Activated T-helper 2 cell treated with anti-CD3 and anti-CD28 coated beads, Interferon-gamma antibody, Interleukin-2, Interleukin-4, amounts not matched to agents 10 μg/mL and 5 μg/mL and 100 μg/mL, durations not matched to agents 14 hours and 24 hours and 36 hours (primary cell): ENCODE results near the gene KIF16B. TPM values are rescaled to one million over a fixed set of nuclear protein-coding genes. Genes with fewer than 3 reads are reported as not detected.
"Not testable (repeated sequence)": the region's sequence is repeated elsewhere in the genome, so short reads cannot be mapped to it uniquely, and the experiment has no call there.

Experiments used
- DNase-seq: peaks from one replicate; pipeline ENCODE4 v3.0.0; 2021; ENCODE audit warnings: low spot score
- H3K27ac Mint-ChIP-seq: one replicate; pipeline ENCODE4 v1.8.0; 2021; ENCODE audit warnings: mixed read lengths
- H3K27me3 Mint-ChIP-seq: one replicate; pipeline ENCODE4 v1.8.0; 2021; ENCODE audit warnings: low read depth, mixed read lengths
- H3K36me3 Mint-ChIP-seq: one replicate; pipeline ENCODE4 v1.8.0; 2021; ENCODE audit warnings: low read depth, mixed read lengths
- H3K4me1 Mint-ChIP-seq: one replicate; pipeline ENCODE4 v1.8.0; 2021; ENCODE audit warnings: low read depth, mixed read lengths
- H3K4me3 Mint-ChIP-seq: one replicate; pipeline ENCODE4 v1.8.0; 2021; ENCODE audit warnings: low read depth, mild to moderate bottlenecking, moderate library complexity, mixed read lengths
- H3K9me3 Mint-ChIP-seq: one replicate; pipeline ENCODE4 v1.8.0; 2021; ENCODE audit warnings: mixed read lengths
- intact Hi-C: fragments of 100-400 bp; cut with micrococcal nuclease; formaldehyde crosslinking; loops from one replicate; pipeline ENCODE4 v1.15.1; 2023
- total RNA-seq: library from RNA; stranded (reverse); gene quantifications from 2 replicates; pipeline ENCODE4 v1.2.3, GENCODE V29; 2022

The KIF16B gene
- total RNA-seq, 1 donor from 2014 or later, result 6.8 TPM

- H3K4me3 Mint-ChIP-seq, DNase-seq, H3K36me3 Mint-ChIP-seq, H3K4me1 Mint-ChIP-seq, H3K27ac Mint-ChIP-seq, H3K27me3 Mint-ChIP-seq, H3K9me3 Mint-ChIP-seq, intact Hi-C loops: not testable (repeated sequence)
These were observed 313.1 kb downstream of the KIF16B start for GRCh38 chr20:16260133-16260532.

- H3K9me3 Mint-ChIP-seq, result no peaks in the 10 kb centered on the region
- H3K4me1 Mint-ChIP-seq, result no peaks in the 10 kb centered on the region
- no peaks in the 10 kb centered on the region for H3K36me3 Mint-ChIP-seq
- H3K27ac Mint-ChIP-seq, result no peak overlapping the region
- no peak for DNase-seq
- H3K27me3 Mint-ChIP-seq, result no peaks in the 10 kb centered on the region
- no peak overlapping the region for H3K4me3 Mint-ChIP-seq
- intact Hi-C loops, result no loop called here
These were observed 314.5 kb downstream of the KIF16B start for GRCh38 chr20:16258766-16259165.

DNA sequence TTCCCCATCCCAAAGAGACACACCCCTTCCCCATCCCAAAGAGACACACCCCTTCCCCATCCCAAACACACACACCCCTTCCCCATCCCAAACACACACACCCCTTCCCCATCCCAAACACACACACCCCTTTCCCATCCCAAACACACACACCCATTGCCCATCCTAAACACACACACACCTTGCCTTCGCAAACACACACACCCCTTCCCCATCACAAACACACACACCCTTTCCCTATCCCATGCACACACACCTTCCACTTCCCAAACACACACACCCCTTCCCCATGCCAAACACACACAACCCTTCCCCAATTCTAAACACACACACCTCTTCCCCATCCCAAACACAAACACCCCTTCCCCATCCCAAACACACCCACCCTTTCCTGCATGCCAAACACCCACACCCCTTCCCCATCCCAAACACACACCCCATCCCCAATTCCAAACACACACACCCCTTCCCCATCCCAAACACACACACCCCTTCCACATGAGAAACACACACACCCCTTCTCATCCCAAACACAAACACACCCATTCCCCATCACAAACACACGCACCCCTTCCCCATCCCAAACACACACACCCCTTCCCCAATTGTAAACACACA, 315.3 kb downstream of the KIF16B start:
- Mint-ChIP-seq H3K36me3 (no peaks in the 10 kb centered on the region), H3K27ac (no peak overlapping the region), H3K4me3 (no peak overlapping the region), H3K27me3 (no peaks in the 10 kb centered on the region), H3K9me3 (no peaks in the 10 kb centered on the region), H3K4me1 (no peaks in the 10 kb centered on the region)
- DNase-seq, result no peak
- intact Hi-C loops, result no loop called here

DNA sequence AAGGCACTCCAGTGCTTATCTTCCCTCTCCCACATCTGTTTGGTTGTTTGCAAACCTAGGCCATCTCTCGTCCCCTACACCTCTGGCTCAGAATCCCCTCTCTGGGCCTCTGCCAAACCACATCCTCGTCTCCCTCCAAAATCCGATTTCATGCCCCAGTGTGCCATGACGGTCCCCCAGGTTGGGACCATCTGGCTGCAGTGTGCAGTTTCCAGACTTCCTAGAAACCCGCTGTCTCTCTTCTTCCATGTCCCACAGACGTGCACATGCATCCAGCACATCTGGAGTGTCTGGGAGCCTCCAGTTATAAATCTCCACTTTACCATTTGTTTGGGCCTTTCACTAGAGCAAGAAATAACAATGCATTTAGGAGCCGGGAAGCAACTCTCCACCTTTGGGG, 316.2 kb downstream of the KIF16B start:
- DNase-seq, result no peak
- intact Hi-C loops, result no loop called here
- H3K36me3 Mint-ChIP-seq, result no peaks in the 10 kb centered on the region
- no peak overlapping the region for H3K4me3 Mint-ChIP-seq
- H3K9me3 Mint-ChIP-seq, result no peaks in the 10 kb centered on the region
- no peaks in the 10 kb centered on the region for H3K4me1 Mint-ChIP-seq
- no peaks in the 10 kb centered on the region for H3K27me3 Mint-ChIP-seq
- no peak overlapping the region for H3K27ac Mint-ChIP-seq

DNA sequence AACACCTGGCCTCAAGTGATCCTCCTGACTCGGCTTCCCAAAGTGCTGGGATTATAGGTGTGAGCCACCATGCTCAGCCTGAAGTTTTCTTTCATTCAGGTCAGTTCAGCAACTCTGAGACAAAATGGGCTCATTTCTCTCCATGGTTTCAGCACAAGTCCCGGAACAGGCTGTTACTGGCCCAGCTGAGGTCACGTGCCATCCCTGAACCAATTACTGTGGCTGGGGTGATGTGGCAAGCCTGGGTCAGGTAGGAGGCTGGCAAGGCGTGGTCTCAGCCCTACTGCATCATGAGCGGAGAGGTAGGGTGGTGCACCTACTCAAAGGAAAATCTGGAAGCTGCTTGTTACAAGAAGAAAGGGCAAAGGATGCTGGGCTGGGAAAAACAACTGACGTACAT, 326.4 kb downstream of the KIF16B start:
- Mint-ChIP-seq H3K4me3 (no peak overlapping the region), H3K4me1 (no peaks in the 10 kb centered on the region), H3K27me3 (no peaks in the 10 kb centered on the region), H3K27ac (no peak overlapping the region), H3K9me3 (no peaks in the 10 kb centered on the region), H3K36me3 (no peaks in the 10 kb centered on the region)
- intact Hi-C loops, result no loop called here
- no peak for DNase-seq

DNA sequence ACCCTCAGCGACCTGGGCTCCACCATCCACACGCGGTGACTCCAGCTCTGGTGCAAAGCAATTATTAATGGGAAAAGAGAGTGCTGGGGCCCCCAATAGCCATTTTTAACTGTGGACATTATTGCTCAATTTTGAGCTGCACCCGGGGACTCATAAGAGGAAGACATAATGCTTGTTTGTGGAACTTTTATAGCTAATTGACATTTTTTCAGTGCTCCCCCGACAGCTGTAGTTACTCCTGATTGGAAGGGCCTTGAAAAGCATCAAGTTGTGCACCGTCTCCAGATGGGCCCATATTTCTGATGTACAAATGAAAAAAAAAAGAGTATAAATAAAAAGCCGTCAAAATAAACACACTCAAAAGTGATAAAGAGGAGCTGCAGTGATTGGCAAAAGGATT, 327.0 kb downstream of the KIF16B start:
- H3K4me3 Mint-ChIP-seq, result no peak overlapping the region

DNA sequence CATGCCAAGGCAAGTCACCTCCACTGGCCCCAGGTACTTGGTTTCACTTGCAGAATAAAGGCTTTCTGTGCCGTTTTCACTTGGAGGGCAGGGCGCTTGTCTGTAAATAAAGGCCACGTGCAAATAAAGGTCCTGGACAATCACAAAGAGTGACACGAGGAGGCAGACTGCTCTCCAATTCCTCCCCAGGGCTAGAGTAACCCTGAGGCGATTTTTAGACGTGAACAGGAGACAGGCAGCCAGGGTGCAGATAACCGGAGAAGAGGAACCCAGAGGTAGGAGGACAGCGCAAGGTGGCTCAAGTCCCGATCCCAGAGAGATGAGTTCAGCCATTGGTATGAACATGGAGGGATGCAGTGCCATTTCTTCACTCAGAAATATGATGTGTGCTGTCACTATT, 327.4 kb downstream of the KIF16B start:
- Mint-ChIP-seq H3K9me3 (no peaks in the 10 kb centered on the region), H3K4me1 (no peaks in the 10 kb centered on the region), H3K36me3 (no peaks in the 10 kb centered on the region), H3K27ac (no peak overlapping the region), H3K4me3 (no peak overlapping the region), H3K27me3 (no peaks in the 10 kb centered on the region)
- DNase-seq, result no peak
- intact Hi-C loops, result no loop called here

More for the DNA sequence above, 327.0 kb downstream of the KIF16B start:
- intact Hi-C loops, result no loop called here
- Mint-ChIP-seq H3K36me3 (no peaks in the 10 kb centered on the region), H3K9me3 (no peaks in the 10 kb centered on the region), H3K27ac (no peak overlapping the region), H3K4me1 (no peaks in the 10 kb centered on the region), H3K27me3 (no peaks in the 10 kb centered on the region)
- DNase-seq, result no peak

GRCh38 chr20:16244892-16245291, 328.4 kb downstream of the KIF16B start:
- Mint-ChIP-seq H3K4me3 (no peak overlapping the region), H3K27ac (no peak overlapping the region), H3K9me3 (no peaks in the 10 kb centered on the region), H3K27me3 (no peaks in the 10 kb centered on the region), H3K4me1 (no peaks in the 10 kb centered on the region), H3K36me3 (no peaks in the 10 kb centered on the region)
- DNase-seq, result no peak
- intact Hi-C loops, result no loop called here

- H3K9me3 Mint-ChIP-seq, result no peaks in the 10 kb centered on the region
- no peak overlapping the region for H3K27ac Mint-ChIP-seq
- no peaks in the 10 kb centered on the region for H3K27me3 Mint-ChIP-seq
These were observed 329.8 kb downstream of the KIF16B start for GRCh38 chr20:16243470-16243869.

GRCh38 chr20:16241911-16242310, 331.3 kb downstream of the KIF16B start:
- Mint-ChIP-seq H3K27ac (no peak overlapping the region), H3K4me1 (no peaks in the 10 kb centered on the region), H3K4me3 (no peak overlapping the region)

More at GRCh38 chr20:16243470-16243869, 329.8 kb downstream of the KIF16B start:
- Mint-ChIP-seq H3K4me3 (no peak overlapping the region), H3K4me1 (no peaks in the 10 kb centered on the region), H3K36me3 (no peaks in the 10 kb centered on the region)
- DNase-seq, result no peak
- intact Hi-C loops, result no loop called here

GRCh38 chr20:16240355-16240754, 332.9 kb downstream of the KIF16B start:
- no peak for DNase-seq
- Mint-ChIP-seq H3K36me3 (no peaks in the 10 kb centered on the region), H3K4me1 (no peaks in the 10 kb centered on the region), H3K4me3 (no peak overlapping the region), H3K9me3 (no peaks in the 10 kb centered on the region), H3K27ac (no peak overlapping the region), H3K27me3 (no peaks in the 10 kb centered on the region)
- intact Hi-C loops, result no loop called here

More at GRCh38 chr20:16241911-16242310, 331.3 kb downstream of the KIF16B start:
- intact Hi-C loops, result no loop called here
- DNase-seq, result no peak
- H3K9me3 Mint-ChIP-seq, result no peaks in the 10 kb centered on the region
- H3K27me3 Mint-ChIP-seq, result no peaks in the 10 kb centered on the region
- no peaks in the 10 kb centered on the region for H3K36me3 Mint-ChIP-seq

DNA sequence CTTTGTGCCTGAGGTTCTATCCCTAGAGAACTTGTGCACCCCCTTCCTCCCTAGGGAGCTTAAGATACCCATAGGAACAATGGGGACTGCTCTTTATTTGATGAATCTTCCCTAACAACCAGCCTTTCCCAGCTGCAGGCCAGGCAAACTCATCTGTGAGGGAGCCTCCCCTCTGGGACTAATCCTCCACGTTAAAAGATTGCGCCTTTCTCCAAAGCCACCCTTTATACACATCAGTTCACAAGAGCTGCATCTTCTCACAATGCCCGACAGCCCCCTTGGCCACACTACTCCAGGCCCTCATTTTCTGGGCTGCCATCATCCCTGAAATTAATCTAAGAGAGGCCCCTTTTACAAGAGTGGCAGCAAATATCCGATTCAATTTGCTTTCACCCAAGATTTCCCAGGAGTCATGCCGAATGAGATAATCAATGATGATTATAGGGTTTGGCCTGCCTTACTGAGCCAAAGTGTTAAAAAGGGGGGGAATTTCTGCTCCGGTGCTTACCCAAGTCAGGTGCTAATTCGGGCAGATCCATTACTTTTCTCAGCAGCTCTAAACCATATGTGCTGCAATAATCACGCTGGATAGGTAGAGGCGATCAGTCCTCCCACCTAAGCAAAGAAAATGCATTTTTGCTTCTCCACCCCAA, 336.5 kb downstream of the KIF16B start:
- H3K27ac Mint-ChIP-seq, result no peak overlapping the region
- no peaks in the 10 kb centered on the region for H3K36me3 Mint-ChIP-seq
- intact Hi-C loops, result no loop called here
- H3K4me1 Mint-ChIP-seq, result no peaks in the 10 kb centered on the region
- no peak overlapping the region for H3K4me3 Mint-ChIP-seq
- no peaks in the 10 kb centered on the region for H3K9me3 Mint-ChIP-seq
- H3K27me3 Mint-ChIP-seq, result no peaks in the 10 kb centered on the region
- DNase-seq, result no peak

DNA sequence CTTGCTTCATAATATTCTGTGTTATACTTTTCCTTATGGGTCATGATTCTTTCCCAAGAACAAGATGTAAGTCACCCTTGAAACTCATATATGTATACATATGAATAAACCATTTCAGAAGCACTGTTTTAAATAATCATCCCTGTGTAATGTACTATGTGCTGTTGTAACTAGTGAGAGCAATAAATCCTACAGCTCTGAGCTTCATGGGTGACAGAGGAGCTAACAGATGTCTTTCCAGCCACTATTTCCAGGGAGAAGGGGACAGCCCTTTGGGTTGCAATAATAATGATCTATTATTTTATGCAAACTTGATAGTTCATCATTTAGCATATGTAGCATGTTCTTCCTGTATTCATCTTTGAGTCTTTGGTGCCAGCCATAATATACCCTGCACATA, 342.8 kb downstream of the KIF16B start:
- H3K27ac Mint-ChIP-seq, result no peak overlapping the region
- H3K36me3 Mint-ChIP-seq, result no peaks in the 10 kb centered on the region
- intact Hi-C loops, result no loop called here
- no peaks in the 10 kb centered on the region for H3K4me1 Mint-ChIP-seq
- peaks cover 10% of the 10 kb centered on the region for H3K9me3 Mint-ChIP-seq
- no peaks in the 10 kb centered on the region for H3K27me3 Mint-ChIP-seq
- no peak overlapping the region for H3K4me3 Mint-ChIP-seq
- no peak for DNase-seq
